ENCODE data around the gene MPHOSPH8.
"Not testable (repeated sequence)": the region's sequence is repeated elsewhere in the genome, so short reads cannot be mapped to it uniquely, and the experiment has no call there.

Gene MPHOSPH8

GRCh38 chr13:19632915-19633478 is 462 bp upstream of the MPHOSPH8 start:
- DNase-seq = no peak

GRCh38 chr13:19634256-19634740 is 839 bp downstream of the MPHOSPH8 start:
- no peak for DNase-seq

- DNase-seq = not testable (repeated sequence)
Measured at GRCh38 chr13:19635926-19636325, 2.5 kb downstream of the MPHOSPH8 start.

- no peak for DNase-seq
Measured at GRCh38 chr13:19643652-19644051, 10.2 kb downstream of the MPHOSPH8 start.

- DNase-seq = no peak
Measured at GRCh38 chr13:19645000-19645399, 11.5 kb downstream of the MPHOSPH8 start.

- DNase-seq = no peak
Measured at GRCh38 chr13:19646063-19646462, 12.6 kb downstream of the MPHOSPH8 start.

GRCh38 chr13:19650742-19651141 is 17.3 kb downstream of the MPHOSPH8 start:
- no peak for DNase-seq

- DNase-seq = no peak
Measured at GRCh38 chr13:19657872-19658591, 24.6 kb downstream of the MPHOSPH8 start.

- DNase-seq = peak; percentile 1
Measured at GRCh38 chr13:19658831-19659230, 25.4 kb downstream of the MPHOSPH8 start.

GRCh38 chr13:19661126-19661525 is 27.7 kb downstream of the MPHOSPH8 start:
- DNase-seq = no peak

- DNase-seq = no peak
Measured at GRCh38 chr13:19661561-19661960, 28.1 kb downstream of the MPHOSPH8 start.

- DNase-seq = no peak
Measured at GRCh38 chr13:19663416-19663979, 30.0 kb downstream of the MPHOSPH8 start.

- no peak for DNase-seq
Measured at GRCh38 chr13:19664481-19665230, 31.2 kb downstream of the MPHOSPH8 start.

- DNase-seq = no peak
Measured at GRCh38 chr13:19665427-19665859, 32.0 kb downstream of the MPHOSPH8 start.

GRCh38 chr13:19668778-19669177 is 35.3 kb downstream of the MPHOSPH8 start:
- no peak for DNase-seq

GRCh38 chr13:19670147-19670546 is 36.7 kb downstream of the MPHOSPH8 start:
- DNase-seq = no peak

GRCh38 chr13:19672990-19673389 is 39.5 kb downstream of the MPHOSPH8 start:
- no peak for DNase-seq

GRCh38 chr13:19673473-19674430 is 40.3 kb downstream of the MPHOSPH8 start:
- no peak for DNase-seq

GRCh38 chr13:19674898-19675297 is 41.4 kb downstream of the MPHOSPH8 start:
- DNase-seq = no peak

- DNase-seq = no peak
Measured at GRCh38 chr13:19676168-19676567, 42.7 kb downstream of the MPHOSPH8 start.

- DNase-seq = no peak
Measured at GRCh38 chr13:19680751-19681150, 47.3 kb downstream of the MPHOSPH8 start.

- no peak for DNase-seq
Measured at GRCh38 chr13:19681517-19681916, 48.1 kb downstream of the MPHOSPH8 start.
